A549 (cell line): ENCODE results near the gene PTGER3. TPM values are rescaled to one million over a fixed set of nuclear protein-coding genes. Genes with fewer than 3 reads are reported as not detected.
"Not testable (repeated sequence)": the region's sequence is repeated elsewhere in the genome, so short reads cannot be mapped to it uniquely, and the experiment has no call there.

Experiments used
- ATAC-seq, 2 experiments: fragments of 200-7000 bp in 1 of 2; fragments of >200 bp in 1 of 2; cut with Nextera tagmentation in 1 of 2; cut with Tn5 transposase in 1 of 2; 3 replicates each; pipeline versions ENCODE4 v1.8.0 to v1.9.1; 2018 to 2020; ENCODE audit warnings: mild to moderate bottlenecking in 1 of 2, moderate library complexity in 1 of 2
- CTCF ChIA-PET: fragments of 300-600 bp; sonication (Branson Sonifier 250); formaldehyde crosslinking; extraction: SDS; loops from one replicate; lab custom pipeline; 2021; ENCODE audit warnings: antibody characterized with exemption, inconsistent platforms; lab: Yijun Ruan, JAX
- POLR2A ChIA-PET: fragments of 350-600 bp; formaldehyde crosslinking; extraction: SDS; loops from one replicate; lab custom pipeline; 2021; ENCODE audit warnings: antibody characterized with exemption, inconsistent platforms; lab: Yijun Ruan, JAX
- DNase-seq, 2 experiments: peaks; one replicate each; pipeline versions ENCODE4 v3.0.0 to v3.0.0-alpha.2; 2011 to 2016; ENCODE audit warnings: low read depth in 1 of 2, low spot score in 1 of 2
- FAIRE-seq: peaks from 2 replicates; lab custom pipeline; 2011; peaks lifted over from hg19 to GRCh38; lab: Jason Lieb, UNC
- H3K27ac ChIP-seq, 2 experiments: fragments of >200 bp; sonication (Bioruptor Twin); formaldehyde crosslinking; 3 replicates each; pipeline ENCODE4 v1.5.1; 2016 to 2017
- H3K4me1 ChIP-seq: fragments of >200 bp; sonication (Bioruptor Twin); formaldehyde crosslinking; 3 replicates; pipeline ENCODE4 v1.6.1; 2016
- H3K4me2 ChIP-seq: fragments of >200 bp; sonication (Bioruptor Twin); formaldehyde crosslinking; 3 replicates; pipeline ENCODE4 v1.6.1; 2016
- H3K4me3 ChIP-seq: fragments of >200 bp; sonication (Bioruptor Twin); formaldehyde crosslinking; 3 replicates; pipeline ENCODE4 v1.5.1; 2016
- H3K9me3 ChIP-seq: fragments of >200 bp; sonication (Bioruptor Twin); formaldehyde crosslinking; 3 replicates; pipeline ENCODE4 v1.6.1; 2016
- BCL3 ChIP-seq: fragments of >200 bp; sonication (Bioruptor Twin); formaldehyde crosslinking; IDR thresholded peaks from 3 replicates; pipeline ENCODE4 v1.6.1; 2016
- E2F6 ChIP-seq: IDR thresholded peaks from 2 replicates; pipeline ENCODE4 v1.6.1; 2012; ENCODE audit warnings: low read depth, borderline replicate concordance
- ESRRA ChIP-seq: fragments of 150-350 bp; IDR thresholded peaks from 2 replicates; pipeline ENCODE4 v1.6.1; 2014; ENCODE audit warnings: mild to moderate bottlenecking, low read length, borderline replicate concordance
- FOSB ChIP-seq: fragments of 250-450 bp; sonication (Bioruptor Pico); IDR thresholded peaks from 2 replicates; pipeline ENCODE4 v1.5.0; 2020; ENCODE audit warnings: mild to moderate bottlenecking, moderate library complexity
- FOSL2 ChIP-seq, 2 experiments: fragments of 450-650 bp in 1 of 2; fragments of >200 bp in 1 of 2; sonication (Bioruptor Twin) in 1 of 2; formaldehyde crosslinking; IDR thresholded peaks; 2 replicates each; pipeline versions ENCODE4 v1.5.0 to v1.6.1; 2016 to 2020; ENCODE audit warnings: mild to moderate bottlenecking in 1 of 2, moderate library complexity in 1 of 2
- FOXS1 ChIP-seq: fragments of 250-450 bp; sonication (Bioruptor Pico); IDR thresholded peaks from 2 replicates; pipeline ENCODE4 v1.5.0; 2020; ENCODE audit warnings: mild to moderate bottlenecking, moderate library complexity
- HEYL ChIP-seq: fragments of 250-450 bp; sonication (Bioruptor Pico); IDR thresholded peaks from 2 replicates; pipeline ENCODE4 v1.8.0; 2021; ENCODE audit warnings: mild to moderate bottlenecking, moderate library complexity
- HMGXB4 ChIP-seq: fragments of 250-450 bp; sonication (Bioruptor Pico); IDR thresholded peaks from 2 replicates; pipeline ENCODE4 v1.5.0; 2021; ENCODE audit warnings: mild to moderate bottlenecking, moderate library complexity, borderline replicate concordance
- HOXB5 ChIP-seq: fragments of 250-450 bp; sonication (Bioruptor Pico); IDR thresholded peaks from 2 replicates; pipeline ENCODE4 v1.5.0; 2020; ENCODE audit warnings: mild to moderate bottlenecking, moderate library complexity
- JUN ChIP-seq, 2 experiments: fragments of >200 bp; sonication (Bioruptor Twin); formaldehyde crosslinking; IDR thresholded peaks; 2 replicates in 1 of 2; 3 replicates in 1 of 2; pipeline ENCODE4 v1.6.1; 2016 to 2017
- MAZ ChIP-seq: fragments of 150-350 bp; IDR thresholded peaks from 2 replicates; pipeline ENCODE4 v1.6.1; 2014; ENCODE audit warnings: antibody characterized with exemption, low read depth, low read length, borderline replicate concordance
- POLR2A ChIP-seq: IDR thresholded peaks from 2 replicates; pipeline ENCODE4 v1.6.1; 2012; ENCODE audit warnings: mild to moderate bottlenecking, low read length
- RARB ChIP-seq: fragments of 250-450 bp; sonication (Bioruptor Pico); IDR thresholded peaks from 2 replicates; pipeline ENCODE4 v1.8.0; 2021; ENCODE audit warnings: mild to moderate bottlenecking, moderate library complexity
- RFX5 ChIP-seq: fragments of 450-650 bp; IDR thresholded peaks from 2 replicates; pipeline ENCODE4 v1.7.1; 2014; ENCODE audit warnings: antibody characterized with exemption, mild to moderate bottlenecking, moderate library complexity
- RNF2 ChIP-seq: fragments of 200-600 bp; sonication (generic); IDR thresholded peaks from 2 replicates; pipeline ENCODE4 v1.6.1; 2016; ENCODE audit warnings: low read depth, mild to moderate bottlenecking, antibody characterized with exemption, moderate library complexity, borderline replicate concordance
- TFCP2L1 ChIP-seq: fragments of 250-450 bp; sonication (Bioruptor Pico); IDR thresholded peaks from 2 replicates; pipeline ENCODE4 v1.5.0; 2021; ENCODE audit warnings: mild to moderate bottlenecking
- TP53 ChIP-seq: fragments of 250-450 bp; sonication (Bioruptor Pico); IDR thresholded peaks from 2 replicates; pipeline ENCODE4 v1.5.0; 2021; ENCODE audit warnings: mild to moderate bottlenecking, moderate library complexity
- ZFP36 ChIP-seq: fragments of 450-650 bp; IDR thresholded peaks from 2 replicates; pipeline ENCODE4 v1.6.1; 2014; ENCODE audit warnings: borderline replicate concordance; ENCODE audit not compliant: partially characterized antibody
- ZSCAN20 ChIP-seq: fragments of 250-450 bp; sonication (Bioruptor Pico); IDR thresholded peaks from 2 replicates; pipeline ENCODE4 v1.8.0; 2022; ENCODE audit warnings: mild to moderate bottlenecking, moderate library complexity
- WGBS: methylation state at CpG from one replicate; pipeline ENCODE4 v1.1.6; 2017; ENCODE audit errors: missing lambda C conversion rate; 5-methylcytosine and 5-hydroxymethylcytosine counted together
- polyA plus RNA-seq, 4 experiments: library from polyadenylated mRNA; depleted of rRNA in 3 of 4; stranded (reverse); fragments of >200 nt; fragmentation: RNase III in 1 of 4; extraction: RNeasy Plus Mini Kit Qiagen cat#74134 plus additional on column Dnase treatment in 1 of 4; gene quantifications; 2 replicates in 3 of 4; 3 replicates in 1 of 4; pipeline ENCODE4 v1.2.3, GENCODE V29; 2011 to 2017
- TF ChIP-seq, protein P1 (sequence below): fragments of 200-600 bp; sonication (generic); IDR thresholded peaks from 2 replicates; pipeline ENCODE4 v1.6.1; 2016; ENCODE audit warnings: antibody characterized with exemption, mild to moderate bottlenecking, moderate library complexity

Gene PTGER3
- polyA plus RNA-seq, 2 of the 4 experiments (the other 2 are of a cell fraction), result not detected

DNA sequence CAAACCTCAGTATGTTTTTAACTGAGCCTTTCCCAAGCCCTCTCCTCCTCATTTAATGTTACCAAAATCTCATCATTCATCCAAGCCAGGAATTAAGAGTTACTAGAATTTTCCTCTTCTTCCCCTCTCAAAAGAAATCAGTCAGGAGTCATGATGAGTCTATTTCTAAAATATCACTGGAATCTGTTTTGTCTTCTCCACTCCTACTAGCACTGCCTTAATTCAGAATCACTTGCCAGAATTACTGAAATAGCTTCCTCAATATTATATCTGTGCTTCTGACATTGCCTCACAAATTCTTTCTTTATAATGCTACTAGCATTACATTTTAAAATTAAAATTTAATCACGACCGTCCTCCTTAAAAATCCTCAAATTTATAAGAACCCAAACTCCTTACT lies 106.1 kb downstream of the PTGER3 start (continued):
- TF ChIP-seq ZFP36 (no peak), ZSCAN20 (CRISPR knock-in tag) (no peak)

DNA sequence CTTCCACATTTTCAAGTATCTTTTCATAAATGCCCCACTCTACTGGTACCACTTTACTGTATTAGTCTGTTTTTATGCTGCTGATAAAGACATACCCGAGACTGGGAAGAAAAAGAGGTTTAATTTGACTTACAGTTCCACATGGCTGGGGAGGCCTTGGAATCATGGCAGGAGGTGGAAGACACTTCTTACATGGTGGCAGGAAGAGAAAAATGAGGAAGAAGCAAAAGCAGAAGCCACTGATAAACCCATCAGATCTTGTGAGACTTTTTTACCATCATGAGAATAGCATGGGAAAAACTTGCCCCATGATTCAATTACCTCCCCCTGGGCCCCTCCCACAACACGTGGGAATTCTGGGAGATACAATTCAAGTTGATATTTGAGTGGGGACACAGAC lies 107.2 kb downstream of the PTGER3 start:
- H3K27ac ChIP-seq, POLR2A ChIA-PET, FAIRE-seq, H3K9me3 ChIP-seq, H3K4me1 ChIP-seq, CTCF ChIA-PET, H3K4me3 ChIP-seq, ATAC-seq, H3K4me2 ChIP-seq, DNase-seq: not testable (repeated sequence)
- 0% methylated on average over 2 of the region's 2 CpGs for WGBS

DNA sequence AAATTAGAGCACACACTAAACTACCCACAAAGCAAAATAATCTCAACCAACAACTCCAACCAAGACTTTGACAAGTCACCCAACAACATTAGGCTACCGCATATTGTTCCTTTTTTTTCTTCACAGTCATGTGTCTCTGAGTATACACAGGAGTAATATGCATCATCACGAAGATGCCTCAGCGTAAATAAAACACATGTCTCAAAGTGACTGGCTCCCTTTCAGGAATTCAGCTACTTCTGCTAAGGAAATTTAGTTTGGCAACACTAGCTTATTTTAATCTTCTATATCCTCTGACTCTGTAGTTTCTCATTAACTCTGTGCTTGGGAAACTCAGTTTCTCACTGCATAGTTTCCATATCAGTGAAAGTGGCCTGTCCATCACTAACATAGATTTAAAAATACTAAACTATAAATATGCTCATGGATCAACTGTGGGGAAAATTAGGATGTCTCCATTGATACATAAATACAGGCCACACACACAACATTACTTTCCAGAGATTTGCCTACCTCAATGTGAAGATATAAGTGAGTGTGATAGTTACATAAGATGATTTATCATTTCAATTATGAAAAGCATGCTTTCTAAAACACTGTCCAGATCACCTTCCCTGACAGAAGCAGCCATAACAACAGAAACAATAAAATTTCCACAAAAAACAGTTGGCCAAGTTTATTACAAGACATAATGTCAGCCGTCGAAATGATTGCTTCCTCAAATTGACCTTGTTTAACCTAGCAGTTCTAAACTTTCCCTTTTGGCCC lies 113.2 kb downstream of the PTGER3 start:
- Histone ChIP-seq H3K4me1 (no peaks in the 10 kb centered on the region), H3K9me3 (no peaks in the 10 kb centered on the region), H3K4me2 (no peak overlapping the region), H3K4me3 (no peak overlapping the region), H3K27ac (no peak overlapping the region)
- ATAC-seq (no peak), FAIRE-seq (no peak), DNase-seq (no peak)
- WGBS, result 29% methylated on average over 5 of the region's 5 CpGs
- TF ChIP-seq TP53 (CRISPR knock-in tag), result no peak
- no peak for TF ChIP-seq BCL3
- no peak for TF ChIP-seq JUN (IDR thresholded peaks at IDR 0.05)
- TF ChIP-seq, protein P1, sequence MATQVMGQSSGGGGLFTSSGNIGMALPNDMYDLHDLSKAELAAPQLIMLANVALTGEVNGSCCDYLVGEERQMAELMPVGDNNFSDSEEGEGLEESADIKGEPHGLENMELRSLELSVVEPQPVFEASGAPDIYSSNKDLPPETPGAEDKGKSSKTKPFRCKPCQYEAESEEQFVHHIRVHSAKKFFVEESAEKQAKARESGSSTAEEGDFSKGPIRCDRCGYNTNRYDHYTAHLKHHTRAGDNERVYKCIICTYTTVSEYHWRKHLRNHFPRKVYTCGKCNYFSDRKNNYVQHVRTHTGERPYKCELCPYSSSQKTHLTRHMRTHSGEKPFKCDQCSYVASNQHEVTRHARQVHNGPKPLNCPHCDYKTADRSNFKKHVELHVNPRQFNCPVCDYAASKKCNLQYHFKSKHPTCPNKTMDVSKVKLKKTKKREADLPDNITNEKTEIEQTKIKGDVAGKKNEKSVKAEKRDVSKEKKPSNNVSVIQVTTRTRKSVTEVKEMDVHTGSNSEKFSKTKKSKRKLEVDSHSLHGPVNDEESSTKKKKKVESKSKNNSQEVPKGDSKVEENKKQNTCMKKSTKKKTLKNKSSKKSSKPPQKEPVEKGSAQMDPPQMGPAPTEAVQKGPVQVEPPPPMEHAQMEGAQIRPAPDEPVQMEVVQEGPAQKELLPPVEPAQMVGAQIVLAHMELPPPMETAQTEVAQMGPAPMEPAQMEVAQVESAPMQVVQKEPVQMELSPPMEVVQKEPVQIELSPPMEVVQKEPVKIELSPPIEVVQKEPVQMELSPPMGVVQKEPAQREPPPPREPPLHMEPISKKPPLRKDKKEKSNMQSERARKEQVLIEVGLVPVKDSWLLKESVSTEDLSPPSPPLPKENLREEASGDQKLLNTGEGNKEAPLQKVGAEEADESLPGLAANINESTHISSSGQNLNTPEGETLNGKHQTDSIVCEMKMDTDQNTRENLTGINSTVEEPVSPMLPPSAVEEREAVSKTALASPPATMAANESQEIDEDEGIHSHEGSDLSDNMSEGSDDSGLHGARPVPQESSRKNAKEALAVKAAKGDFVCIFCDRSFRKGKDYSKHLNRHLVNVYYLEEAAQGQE, result no peak
- TF ChIP-seq HOXB5 (CRISPR knock-in tag), result no peak
- TF ChIP-seq POLR2A, result no peak
- TF ChIP-seq FOSL2 (IDR thresholded peaks at IDR 0.05), result no peak
- no peak for TF ChIP-seq FOSL2 (CRISPR knock-in tag; IDR thresholded peaks at IDR 0.05)
- no peak for TF ChIP-seq MAZ
- TF ChIP-seq ESRRA, result no peak
- no peak for TF ChIP-seq HMGXB4 (CRISPR knock-in tag)
- CTCF ChIA-PET, result no interaction called here
- POLR2A ChIA-PET, result no interaction called here

DNA sequence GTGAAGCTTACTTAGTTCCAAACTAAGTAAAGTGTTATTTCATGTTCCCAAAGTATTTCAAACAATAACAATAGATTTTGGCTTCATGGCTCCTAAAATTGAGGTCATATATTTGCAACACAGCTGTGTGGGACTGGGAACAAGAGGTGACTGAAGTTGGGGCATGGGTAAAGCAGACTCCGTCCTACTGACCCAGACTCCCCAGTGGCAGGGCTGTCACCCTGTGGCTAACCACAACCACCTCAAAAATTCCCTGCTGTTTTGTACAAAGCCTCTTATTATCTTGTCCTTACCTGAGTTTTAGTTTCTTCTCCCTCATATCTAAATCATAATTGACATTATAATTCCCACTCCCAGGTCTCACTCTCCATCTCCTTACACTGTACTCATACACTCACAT lies 117.6 kb downstream of the PTGER3 start:
- DNase-seq (no peak), ATAC-seq (no peak), FAIRE-seq (no peak)
- no peak for TF ChIP-seq E2F6
- TF ChIP-seq TFCP2L1, result no peak
- no peak for TF ChIP-seq RARB (CRISPR knock-in tag)
- no peak for TF ChIP-seq ZSCAN20 (CRISPR knock-in tag)
- TF ChIP-seq FOXS1 (CRISPR knock-in tag), result no peak
- TF ChIP-seq FOSB (CRISPR knock-in tag), result no peak
- TF ChIP-seq MAZ, result no peak
- no peak for TF ChIP-seq RFX5
- no peak for TF ChIP-seq HEYL (CRISPR knock-in tag)
- TF ChIP-seq RNF2, result no peak
- H3K4me3 ChIP-seq, result no peak overlapping the region
- H3K4me1 ChIP-seq, result no peaks in the 10 kb centered on the region
- ChIA-PET CTCF (no interaction called here), POLR2A (no interaction called here)
- no peak overlapping the region for H3K27ac ChIP-seq
- no peak overlapping the region for H3K4me2 ChIP-seq
- 0% methylated on average over 1 of the region's 1 CpG for WGBS
- no peaks in the 10 kb centered on the region for H3K9me3 ChIP-seq
